COR-L47 (cell line): ENCODE measurements around the gene MRAS.
"Not testable (repeated sequence)": the region's sequence is repeated elsewhere in the genome, so short reads cannot be mapped to it uniquely, and the experiment has no call there.

Source experiments
- DNase-seq: peaks from one replicate; lab custom pipeline; 2025; lab: John Stamatoyannopoulos, UW

MRAS gene

DNA sequence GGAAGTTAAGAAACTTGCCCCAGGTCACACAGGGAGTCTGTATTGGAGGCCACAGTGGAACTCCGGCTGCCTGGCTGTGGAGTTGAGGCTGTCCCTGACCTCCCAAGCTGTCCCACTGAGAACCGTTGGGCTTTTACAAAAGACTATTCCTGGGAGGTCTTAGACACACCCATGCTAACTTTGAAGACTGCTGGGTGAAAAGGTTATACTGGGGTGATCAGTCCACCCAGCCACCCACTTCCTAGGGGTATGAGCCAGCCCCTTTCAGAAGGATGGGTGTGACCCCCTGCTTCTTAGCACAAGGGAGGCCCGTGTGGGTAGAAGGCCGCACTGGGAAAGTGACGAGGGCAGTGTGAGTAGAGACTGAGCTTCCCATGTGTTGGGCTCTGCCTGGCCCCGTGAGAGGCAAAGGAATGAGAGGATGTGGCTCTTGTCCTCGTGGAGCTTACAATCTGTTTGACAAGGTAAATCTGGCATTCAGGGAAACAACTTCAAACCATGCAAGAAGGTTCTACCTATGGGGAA is 19.0 kb downstream of the MRAS start:
- DNase-seq, result no peak

GRCh38 chr3:138367911-138368310 is 19.5 kb downstream of the MRAS start:
- DNase-seq, result peak; percentile 9

DNA sequence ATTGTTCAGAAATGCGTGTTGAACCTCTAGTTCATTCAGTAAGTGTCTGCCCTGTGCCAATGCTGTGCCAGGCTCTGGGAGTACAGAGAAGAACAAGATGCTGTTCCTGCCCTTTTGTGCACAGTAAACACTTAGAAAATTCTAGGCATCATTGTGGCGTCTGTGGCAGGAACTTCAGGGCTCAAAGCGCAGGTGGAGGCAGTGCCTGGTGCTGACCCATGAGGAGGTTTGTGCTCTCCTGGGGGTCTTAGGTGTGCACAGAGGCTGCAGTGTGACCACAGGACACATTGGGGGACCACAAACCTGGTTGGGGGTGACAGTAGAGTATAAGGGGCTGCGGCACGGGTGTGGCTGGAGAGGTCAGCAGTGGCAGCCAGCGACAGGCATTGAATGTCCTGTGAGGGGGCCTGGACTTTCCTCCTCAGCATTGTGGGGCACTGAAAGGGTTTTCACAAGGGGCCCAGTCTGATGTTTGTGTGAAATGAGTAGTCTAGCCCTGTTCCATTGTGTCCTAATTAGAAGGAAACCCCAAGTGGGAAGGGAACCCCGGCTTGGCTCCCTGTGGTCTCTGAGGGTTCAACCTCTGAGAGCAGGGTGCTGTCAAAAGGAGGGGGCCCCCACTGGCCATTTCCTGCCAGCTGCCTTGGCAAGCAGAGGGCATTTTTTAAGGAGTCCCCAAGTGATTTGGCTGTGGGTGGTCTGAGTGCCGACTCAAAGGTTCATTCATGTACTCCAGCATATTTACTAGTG is 20.9 kb downstream of the MRAS start:
- no peak for DNase-seq

- no peak for DNase-seq
Observed at GRCh38 chr3:138370321-138370720, 21.9 kb downstream of the MRAS start.

DNA sequence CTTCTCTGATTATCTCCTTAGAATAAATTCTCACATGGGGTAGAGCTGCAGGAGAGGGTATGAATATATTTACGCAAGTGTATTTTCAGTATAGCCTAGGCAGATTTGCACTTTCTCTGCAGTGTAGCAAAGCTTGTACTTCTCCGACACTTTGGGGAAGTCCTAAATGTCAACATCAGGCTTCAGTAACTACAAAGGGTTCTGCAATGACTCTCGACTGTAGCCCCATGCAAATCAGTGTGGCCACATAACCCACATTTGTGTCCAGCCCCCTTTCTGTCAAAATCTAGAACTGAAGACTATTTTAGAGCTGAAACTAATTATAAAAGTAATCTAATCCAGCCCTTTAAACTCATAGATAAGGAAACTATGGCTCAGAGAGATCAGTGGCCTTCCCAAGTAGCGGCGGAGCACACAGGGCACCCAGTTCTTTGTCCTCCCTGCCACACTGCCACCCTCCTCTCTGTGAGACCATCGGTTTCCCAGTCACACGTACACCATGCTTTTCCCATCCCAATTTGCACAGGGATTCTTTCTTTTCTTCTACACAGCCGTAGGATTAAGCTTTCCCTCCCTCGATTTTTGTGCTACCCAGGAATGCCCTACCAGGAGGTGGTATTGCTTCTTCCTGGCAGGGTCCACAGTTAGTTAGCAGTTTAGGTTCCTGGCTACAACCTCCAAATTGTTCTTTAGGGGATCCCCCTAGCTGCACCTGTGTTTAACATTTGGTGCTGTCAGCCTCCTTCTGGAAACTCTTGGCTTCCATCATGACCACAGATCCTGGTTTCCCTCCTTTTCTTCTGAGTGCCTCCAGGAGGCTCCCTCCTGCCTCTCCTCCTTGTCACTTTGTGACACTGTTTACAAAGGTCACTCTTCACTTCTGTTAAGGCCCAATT is 22.9 kb downstream of the MRAS start:
- no peak for DNase-seq

- DNase-seq, result no peak
Observed at GRCh38 chr3:138373087-138373735, 24.8 kb downstream of the MRAS start.

GRCh38 chr3:138373736-138374094 is 25.3 kb downstream of the MRAS start:
- no peak for DNase-seq

DNA sequence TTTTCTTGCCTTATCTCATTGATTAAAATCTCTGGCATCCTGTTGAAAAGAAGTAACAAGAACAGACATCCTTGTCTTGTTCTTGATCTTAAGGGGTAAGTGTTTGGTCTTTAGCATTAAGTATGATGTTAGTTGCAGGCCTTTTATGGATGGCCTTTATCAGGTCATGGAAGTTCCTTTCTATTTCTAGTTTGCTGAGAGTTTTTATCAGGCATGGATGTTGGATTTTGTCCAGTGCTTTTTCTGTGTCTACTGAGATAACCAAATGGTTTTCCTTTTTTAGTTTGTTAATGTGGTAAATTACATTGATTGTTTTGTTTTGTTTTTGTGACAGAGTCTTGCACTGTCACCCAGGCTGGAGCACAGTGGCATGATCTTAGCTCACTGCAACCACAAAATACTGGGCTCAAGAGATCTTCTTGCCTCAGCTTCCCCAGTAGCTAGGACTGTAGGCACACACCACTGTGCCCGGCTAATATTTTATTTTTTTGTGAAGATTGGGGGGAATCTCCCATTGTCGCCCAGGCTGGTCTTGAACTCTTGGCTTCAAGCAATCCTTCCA is 26.3 kb downstream of the MRAS start:
- no peak for DNase-seq

- DNase-seq, result no peak
Observed at GRCh38 chr3:138375447-138375846, 27.1 kb downstream of the MRAS start.

GRCh38 chr3:138376663-138377062 is 28.3 kb downstream of the MRAS start:
- DNase-seq, result no peak

DNA sequence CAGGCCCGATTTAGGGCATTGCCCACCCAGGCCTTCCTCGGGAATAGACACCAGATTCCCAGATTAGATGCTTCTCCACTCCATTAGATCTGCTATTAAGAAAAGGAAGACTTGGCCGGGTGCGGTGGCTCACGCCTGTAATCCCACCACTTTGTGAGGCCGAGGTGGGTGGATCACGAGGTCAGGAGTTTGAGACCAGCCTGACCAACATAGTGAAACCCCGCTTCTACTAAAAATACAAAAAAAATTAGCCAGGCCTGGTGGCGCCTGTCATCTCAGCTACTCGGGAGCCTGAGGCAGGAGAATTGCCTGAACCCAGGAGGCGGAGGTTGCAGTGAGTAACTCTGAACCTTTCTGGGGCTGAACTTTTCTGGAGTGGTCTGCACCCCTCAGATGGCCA is 28.8 kb downstream of the MRAS start:
- DNase-seq, result not testable (repeated sequence)

GRCh38 chr3:138377804-138378203 is 29.4 kb downstream of the MRAS start:
- DNase-seq, result no peak

- no peak for DNase-seq
Observed at GRCh38 chr3:138378331-138378730, 30.0 kb downstream of the MRAS start.

- DNase-seq, result no peak
Observed at GRCh38 chr3:138378990-138379389, 30.6 kb downstream of the MRAS start.

- no peak for DNase-seq
Observed at GRCh38 chr3:138381413-138381901, 33.1 kb downstream of the MRAS start.

DNA sequence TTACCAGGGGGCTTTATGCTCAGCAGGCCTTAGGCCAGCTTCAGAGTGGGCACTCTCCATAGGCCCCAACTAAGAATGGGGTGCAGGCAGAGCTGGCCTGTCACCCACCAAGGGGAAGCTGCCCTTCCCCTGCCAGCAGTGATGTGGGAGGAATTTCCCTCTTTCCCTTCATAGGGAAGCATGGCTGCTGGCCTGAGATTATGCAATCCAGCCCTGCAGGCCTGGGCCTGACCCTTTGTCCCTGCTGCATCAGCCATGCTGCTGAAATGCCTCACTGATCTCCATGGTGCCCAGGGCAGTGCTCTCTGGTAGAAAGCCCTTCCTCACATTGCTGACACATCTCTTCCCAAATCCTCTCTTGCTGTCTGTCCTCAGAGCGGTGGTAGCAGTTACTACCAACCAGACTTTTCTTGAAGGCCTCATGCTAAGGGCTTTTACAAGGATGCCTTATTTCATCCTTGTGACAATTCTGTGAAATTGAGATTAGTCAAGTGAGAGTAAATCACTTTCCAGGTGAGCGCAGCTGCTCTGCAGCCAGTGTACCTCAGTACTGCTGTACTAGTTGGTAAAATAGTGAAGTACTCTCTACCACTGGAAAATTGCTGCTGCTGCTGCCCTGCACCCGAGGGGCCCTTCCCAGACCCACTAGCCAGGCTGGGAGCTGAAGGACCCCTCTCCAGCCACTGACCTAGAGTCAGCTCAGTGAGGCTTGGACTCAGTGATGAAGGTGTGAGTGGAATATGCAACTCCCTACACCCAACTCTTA is 33.8 kb downstream of the MRAS start:
- no peak for DNase-seq

- DNase-seq, result no peak
Observed at GRCh38 chr3:138383715-138384465, 35.5 kb downstream of the MRAS start.

GRCh38 chr3:138384531-138384930 is 36.2 kb downstream of the MRAS start:
- DNase-seq, result no peak

GRCh38 chr3:138384976-138385375 is 36.6 kb downstream of the MRAS start:
- no peak for DNase-seq

GRCh38 chr3:138389144-138389601 is 40.8 kb downstream of the MRAS start:
- DNase-seq, result no peak
